Upper lobe of right lung (tissue), 1 donor: ENCODE results near the gene RGL1. TPM values are rescaled to one million over a fixed set of nuclear protein-coding genes. Genes with fewer than 3 reads are reported as not detected.

Source experiments
- ATAC-seq: fragments of 200-7000 bp; cut with Tn5 transposase; one replicate; pipeline ENCODE4 v1.9.1; 2020; ENCODE audit warnings: mild to moderate bottlenecking, moderate library complexity
- DNase-seq: peaks from one replicate; pipeline ENCODE4 v3.0.0-alpha.2; 2020
- H3K27ac ChIP-seq: fragments of 200-600 bp; one replicate; pipeline ENCODE4 v1.8.0; 2022
- H3K27me3 ChIP-seq: fragments of 200-600 bp; one replicate; pipeline ENCODE4 v1.8.0; 2022; ENCODE audit warnings: mild to moderate bottlenecking
- H3K36me3 ChIP-seq: fragments of 200-600 bp; one replicate; pipeline ENCODE4 v1.8.0; 2022
- H3K4me1 ChIP-seq: fragments of 200-600 bp; one replicate; pipeline ENCODE4 v1.8.0; 2022
- H3K4me3 ChIP-seq: fragments of 200-600 bp; one replicate; pipeline ENCODE4 v1.8.0; 2022; ENCODE audit warnings: mild to moderate bottlenecking
- H3K9me3 ChIP-seq: fragments of 200-600 bp; one replicate; pipeline ENCODE4 v1.8.0; 2022
- CTCF ChIP-seq: fragments of 200-600 bp; IDR thresholded peaks from one replicate; pipeline ENCODE4 v1.8.0; 2022; ENCODE audit warnings: antibody characterized with exemption
- intact Hi-C: fragments of 100-400 bp; cut with DNase I; formaldehyde crosslinking; loops from one replicate; pipeline ENCODE4 v1.11.0; 2022
- long read RNA-seq: library from polyadenylated mRNA; unstranded; transcript quantifications from one replicate; pipeline ENCODE4 v2.0.0, GENCODE V29; 2021
- total RNA-seq: library from RNA; stranded (reverse); fragmentation: NEBNext Ultra II Directional; extraction: Animal tissue kit (Norgen Biotek cat#: 25700); gene quantifications from one replicate; pipeline ENCODE4 v1.2.1, GENCODE V29; 2021
- donor health status: DM: no; HTN: yes; CAD: no; lungs with severe emphysema.

The RGL1 gene
- total RNA-seq = 40.9 TPM
- long read RNA-seq, full-length matches to known transcripts = 42 of 62 reads
- long read RNA-seq, partial matches to known transcripts = 6 of 62 reads
- long read RNA-seq, other reads (novel, unspliced or antisense) = 14 of 62 reads

DNA sequence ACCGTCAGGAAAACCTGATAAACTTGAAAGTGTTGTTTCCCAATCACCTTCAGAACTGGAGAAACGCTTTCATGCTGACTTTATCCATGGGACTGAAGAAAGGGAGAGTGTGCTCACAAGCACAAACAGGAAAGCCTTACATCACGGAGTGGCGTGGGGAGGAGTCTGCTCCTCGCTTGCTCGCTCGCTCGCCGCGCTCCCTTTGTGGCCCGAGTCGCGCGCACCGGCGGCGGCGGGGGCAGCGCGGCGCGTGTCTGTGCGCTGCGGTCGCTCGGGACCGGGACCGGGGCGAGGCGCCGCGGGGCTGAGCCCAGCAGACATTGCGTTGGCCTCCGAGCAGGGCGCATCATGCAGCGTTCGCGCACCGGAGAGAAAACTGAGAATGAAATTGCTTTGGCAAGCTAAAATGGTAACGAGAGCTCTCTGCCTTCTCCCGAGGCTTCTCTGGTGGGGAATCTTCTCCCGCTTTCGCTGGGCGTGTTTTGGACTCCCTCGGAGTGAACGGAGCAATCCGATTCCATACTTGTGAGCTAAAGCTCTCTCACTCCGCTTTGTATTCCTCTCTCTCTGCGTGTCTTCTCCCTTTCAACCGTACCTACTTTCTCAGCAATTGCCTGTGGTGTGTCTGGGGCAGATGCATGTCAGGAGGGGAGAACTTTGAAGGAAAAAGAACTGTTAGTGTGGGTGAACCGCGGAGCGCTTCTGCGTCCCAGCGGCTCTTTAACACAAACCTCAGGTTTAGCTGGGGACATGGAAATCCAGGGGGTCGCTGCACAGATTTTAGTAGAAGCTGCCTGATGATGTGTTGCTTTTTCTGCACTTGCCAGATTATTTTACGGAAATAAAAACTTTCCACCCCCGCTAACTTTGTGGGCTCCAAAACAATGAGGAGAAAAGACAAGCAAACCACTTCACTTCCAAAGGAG lies at the start of gene RGL1:
Gene RGL1, plus strand, starts transcription at position 205 of the 926 bp plus-strand sequence. Its CDS starts 178 bp downstream, at position 383.
- intact Hi-C loops = no loop called here
- H3K36me3 ChIP-seq = peaks cover 7% of the 10 kb centered on the region
- peaks cover 23% of the 10 kb centered on the region for H3K4me1 ChIP-seq
- no peaks in the 10 kb centered on the region for H3K9me3 ChIP-seq
- ATAC-seq (peak; percentile 97), DNase-seq (peak; percentile 88)
- H3K27ac ChIP-seq = peak within 1 kb of the TSS; percentile 75
- H3K4me3 ChIP-seq = peak within 1 kb of the TSS; percentile 72
- no peak for TF ChIP-seq CTCF
- H3K27me3 ChIP-seq = no peaks in the 10 kb centered on the region

DNA sequence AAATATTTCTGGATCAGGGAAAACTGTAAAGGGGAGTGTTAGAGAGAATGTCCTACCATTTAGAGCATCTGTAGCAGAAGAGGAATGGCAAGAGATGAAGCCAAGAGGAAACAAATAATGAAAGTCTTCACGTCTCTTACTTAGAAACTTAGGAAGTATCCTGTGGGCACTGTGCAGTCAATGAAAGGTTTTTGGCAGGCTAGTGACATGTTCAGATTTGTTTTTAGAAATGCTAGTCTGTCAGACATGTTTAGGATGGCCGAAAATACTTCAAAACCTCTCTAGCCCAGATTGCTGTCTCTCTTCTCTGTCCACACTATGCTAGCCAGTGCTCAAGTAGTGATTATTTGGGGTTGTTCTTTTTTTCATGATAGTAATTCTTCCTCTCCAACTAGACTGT lies 48.6 kb upstream of the RGL1 start:
- Histone ChIP-seq H3K27me3 (no peaks in the 10 kb centered on the region), H3K36me3 (no peaks in the 10 kb centered on the region), H3K27ac (no peak overlapping the region), H3K4me3 (no peak overlapping the region), H3K4me1 (no peaks in the 10 kb centered on the region), H3K9me3 (no peaks in the 10 kb centered on the region)
- no peak for ATAC-seq
- TF ChIP-seq CTCF = no peak
- no peak for DNase-seq
- intact Hi-C loops = no loop called here

DNA sequence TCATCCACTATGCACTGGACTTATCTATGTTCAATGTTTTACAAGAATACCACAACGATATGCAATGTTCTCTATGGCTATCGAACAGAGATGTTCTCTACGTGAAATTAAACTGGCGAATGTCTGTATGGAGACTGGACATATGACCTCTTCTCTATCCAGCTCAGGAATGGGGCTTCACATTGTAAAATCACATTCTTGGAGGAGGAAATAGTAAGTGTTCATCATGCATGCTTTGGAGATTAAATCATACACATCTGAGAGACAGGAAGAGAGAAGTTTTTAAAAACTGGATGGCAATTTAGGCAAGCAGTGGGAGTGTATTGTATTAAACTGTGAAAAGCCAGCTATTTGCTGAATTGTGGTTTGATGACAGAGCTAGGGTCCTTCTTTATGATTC lies 47.9 kb upstream of the RGL1 start:
- Histone ChIP-seq H3K9me3 (no peaks in the 10 kb centered on the region), H3K36me3 (no peaks in the 10 kb centered on the region), H3K27ac (no peak overlapping the region), H3K4me3 (no peak overlapping the region), H3K27me3 (no peaks in the 10 kb centered on the region), H3K4me1 (no peaks in the 10 kb centered on the region)
- ATAC-seq (no peak), DNase-seq (no peak)
- no peak for TF ChIP-seq CTCF
- intact Hi-C loops = no loop called here

GRCh38 chr1:183758913-183759312 lies 46.0 kb upstream of the RGL1 start:
- no peaks in the 10 kb centered on the region for H3K9me3 ChIP-seq
- no peaks in the 10 kb centered on the region for H3K36me3 ChIP-seq
- H3K27me3 ChIP-seq = no peaks in the 10 kb centered on the region
- DNase-seq (no peak), ATAC-seq (no peak)
- intact Hi-C loops = no loop called here
- no peak overlapping the region for H3K4me3 ChIP-seq
- no peak for TF ChIP-seq CTCF
- no peaks in the 10 kb centered on the region for H3K4me1 ChIP-seq
- H3K27ac ChIP-seq = no peak overlapping the region

GRCh38 chr1:183760661-183761060 lies 44.3 kb upstream of the RGL1 start:
- Histone ChIP-seq H3K4me3 (no peak overlapping the region), H3K27ac (no peak overlapping the region), H3K4me1 (no peaks in the 10 kb centered on the region), H3K36me3 (no peaks in the 10 kb centered on the region), H3K9me3 (peaks cover 10% of the 10 kb centered on the region), H3K27me3 (no peaks in the 10 kb centered on the region)
- TF ChIP-seq CTCF = no peak
- DNase-seq = no peak
- intact Hi-C loops = no loop called here
- no peak for ATAC-seq
